CD14-positive monocyte (primary cell): Measurements from ENCODE around the gene SERTM2. TPM values are rescaled to one million over a fixed set of nuclear protein-coding genes. Genes with fewer than 3 reads are reported as not detected.

Experiments used
- DNase-seq, 3 donors: peaks; one replicate each; pipeline ENCODE4 v3.0.0-alpha.2; 2011 to 2022
- H2AFZ ChIP-seq: 2 replicates; pipeline ENCODE4 v1.6.0; 2012; ENCODE audit warnings: mild to moderate bottlenecking, low read depth, low read length, inconsistent platforms; ENCODE audit not compliant: insufficient read depth, poor library complexity, severe bottlenecking
- H3K27ac ChIP-seq, 2 donors: 1 replicate in 1 of 2; 2 replicates in 1 of 2; pipeline ENCODE4 v1.5.1; 2012 to 2013; ENCODE audit warnings: low read length in 2 of 2, control low read depth in 1 of 2, inconsistent platforms in 1 of 2, low read depth in 1 of 2, mild to moderate bottlenecking in 1 of 2
- H3K27me3 ChIP-seq, 2 donors: one replicate each; pipeline versions ENCODE4 v1.6.0 to v1.6.1; 2011 to 2013; ENCODE audit warnings: low read length in 2 of 2; ENCODE audit not compliant: control insufficient read depth in 2 of 2, insufficient read depth in 2 of 2
- H3K36me3 ChIP-seq, 2 donors: replicated peaks in 1 of 2; 1 replicate in 1 of 2; 2 replicates in 1 of 2; pipeline versions ENCODE4 v1.5.1 to v1.6.1; 2012 to 2013; ENCODE audit warnings: low read length in 2 of 2, control low read depth in 1 of 2, inconsistent platforms in 1 of 2, mild to moderate bottlenecking in 1 of 2; ENCODE audit not compliant: insufficient read depth in 2 of 2, control insufficient read depth in 1 of 2
- H3K4me1 ChIP-seq, 2 donors: 1 replicate in 1 of 2; 2 replicates in 1 of 2; pipeline versions ENCODE4 v1.5.1 to v1.6.1; 2012 to 2013; ENCODE audit warnings: low read length in 2 of 2, control low read depth in 1 of 2, inconsistent platforms in 1 of 2, mild to moderate bottlenecking in 1 of 2, moderate library complexity in 1 of 2; ENCODE audit not compliant: insufficient read depth in 2 of 2, control insufficient read depth in 1 of 2
- H3K4me2 ChIP-seq: replicated peaks from 2 replicates; pipeline ENCODE3; 2012; ENCODE audit warnings: low read length, moderate library complexity, mild to moderate bottlenecking; ENCODE audit not compliant: poor library complexity, severe bottlenecking; ENCODE audit errors: extremely low read depth
- H3K4me3 ChIP-seq, 3 experiments: fragments of 200-600 bp in 1 of 3; sonication (generic) in 1 of 3; replicated peaks in 1 of 3; 1 replicate in 2 of 3; 2 replicates in 1 of 3; pipeline ENCODE4 v1.5.1; 2011 to 2013; ENCODE audit warnings: low read length in 3 of 3, mild to moderate bottlenecking in 3 of 3, control low read depth in 2 of 3, low read depth in 2 of 3, inconsistent platforms in 1 of 3, moderate library complexity in 1 of 3
- H3K79me2 ChIP-seq: 2 replicates; pipeline ENCODE4 v1.6.0; 2012; ENCODE audit warnings: mild to moderate bottlenecking, control low read depth, inconsistent platforms, low read length, moderate library complexity; ENCODE audit not compliant: insufficient read depth
- H3K9ac ChIP-seq: 2 replicates; pipeline ENCODE4 v1.6.0; 2017; ENCODE audit warnings: low read length, mild to moderate bottlenecking; ENCODE audit not compliant: insufficient read depth, poor library complexity, severe bottlenecking
- H3K9me3 ChIP-seq, 2 donors: replicated peaks in 1 of 2; 1 replicate in 1 of 2; 2 replicates in 1 of 2; pipeline versions ENCODE4 v1.5.1 to v1.6.1; 2012 to 2013; ENCODE audit warnings: low read length in 2 of 2, control low read depth in 1 of 2; ENCODE audit not compliant: control insufficient read depth in 1 of 2, insufficient read depth in 1 of 2
- H4K20me1 ChIP-seq: 2 replicates; pipeline ENCODE4 v1.6.0; 2012; ENCODE audit warnings: mild to moderate bottlenecking, low read length, control low read depth, moderate library complexity; ENCODE audit not compliant: insufficient read depth
- H3K27ac Mint-ChIP-seq, 7 donors: one replicate each; pipeline ENCODE4 v1.8.0; 2020; ENCODE audit warnings: mild to moderate bottlenecking in 7 of 7, mixed read lengths in 7 of 7, moderate library complexity in 6 of 7, inconsistent platforms in 2 of 7
- H3K27me3 Mint-ChIP-seq, 3 donors: one replicate each; pipeline ENCODE4 v1.8.0; 2021 to 2022; ENCODE audit warnings: low read depth in 3 of 3, mild to moderate bottlenecking in 3 of 3, mixed read lengths in 3 of 3, moderate library complexity in 3 of 3, inconsistent platforms in 1 of 3
- H3K36me3 Mint-ChIP-seq, 2 donors: one replicate each; pipeline ENCODE4 v1.8.0; 2020; ENCODE audit warnings: mixed read lengths in 2 of 2, inconsistent platforms in 1 of 2, mild to moderate bottlenecking in 1 of 2
- H3K4me1 Mint-ChIP-seq: one replicate; pipeline ENCODE4 v1.8.0; 2020; ENCODE audit warnings: mild to moderate bottlenecking, mixed read lengths
- H3K4me3 Mint-ChIP-seq, 2 donors: one replicate each; pipeline ENCODE4 v1.8.0; 2020; ENCODE audit warnings: mild to moderate bottlenecking in 2 of 2, mixed read lengths in 2 of 2, moderate library complexity in 1 of 2
- H3K9me3 Mint-ChIP-seq, 7 donors: one replicate each; pipeline ENCODE4 v1.8.0; 2020 to 2022; ENCODE audit warnings: mixed read lengths in 7 of 7, mild to moderate bottlenecking in 6 of 7, moderate library complexity in 6 of 7, inconsistent platforms in 2 of 7
- CTCF ChIP-seq: fragments of 200-600 bp; IDR thresholded peaks from one replicate; pipeline ENCODE4 v1.8.0; 2022; ENCODE audit warnings: antibody characterized with exemption, mild to moderate bottlenecking
- WGBS: methylation state at CpG from one replicate; pipeline ENCODE4 v1.1.5; 2013; ENCODE audit warnings: missing lambda C conversion rate; ENCODE audit not compliant: insufficient coverage; 5-methylcytosine and 5-hydroxymethylcytosine counted together
- intact Hi-C, 2 donors: fragments of 100-400 bp; cut with micrococcal nuclease; formaldehyde crosslinking; loops; one replicate each; pipeline versions ENCODE4 v1.15.0 to v1.15.1; 2023
- polyA plus RNA-seq, 3 donors: library from polyadenylated mRNA; depleted of rRNA in 1 of 3; unstranded in 2 of 3; stranded (reverse) in 1 of 3; fragments of 300-500 nt in 2 of 3; fragments of >200 nt in 1 of 3; fragmentation: Illumina TruSeq in 2 of 3; gene quantifications; 1 replicate in 2 of 3; 2 replicates in 1 of 3; pipeline ENCODE4 v1.2.3, GENCODE V29; 2012 to 2021

The SERTM2 gene
- polyA plus RNA-seq, 3 donors = not detected

- peak overlapping the region in 1 of 2 donors; percentile 46 for H3K4me3 Mint-ChIP-seq
- H3K27ac Mint-ChIP-seq = no peak overlapping the region
- no peak overlapping the region for H3K4me2 ChIP-seq
- peaks cover 9% of the 10 kb centered on the region for H3K4me1 Mint-ChIP-seq
- no peak overlapping the region for H3K4me3 ChIP-seq
- no peak for DNase-seq
- intact Hi-C loops = no loop called here
- peaks cover 0 to 2% (median 0%) of the 10 kb centered on the region in 7 donors for H3K9me3 Mint-ChIP-seq
- no peaks in the 10 kb centered on the region for H3K9me3 ChIP-seq
- H3K27me3 Mint-ChIP-seq = peaks cover 1 to 2% (median 2%) of the 10 kb centered on the region in 3 donors
- no peak overlapping the region for H3K9ac ChIP-seq
- peaks cover 3 to 6% of the 10 kb centered on the region in 2 donors for H3K4me1 ChIP-seq
- no peak overlapping the region for H2AFZ ChIP-seq
- no peaks in the 10 kb centered on the region for H4K20me1 ChIP-seq
- H3K27me3 ChIP-seq = no peaks in the 10 kb centered on the region
- no peaks in the 10 kb centered on the region for H3K79me2 ChIP-seq
- H3K36me3 Mint-ChIP-seq = no peaks in the 10 kb centered on the region
- H3K36me3 ChIP-seq = no peaks in the 10 kb centered on the region
- WGBS = no CpG with 5 or more reads among the region's 2 CpGs
- no peak for TF ChIP-seq CTCF
- H3K27ac ChIP-seq = no peak overlapping the region
Observed at GRCh38 chrX:111503485-111503993, 7.9 kb upstream of the SERTM2 start.

- H3K27me3 Mint-ChIP-seq = peaks cover 2 to 3% (median 2%) of the 10 kb centered on the region in 3 donors
- WGBS = no CpG with 5 or more reads among the region's 6 CpGs
- intact Hi-C loops = no loop called here
- H3K79me2 ChIP-seq = no peaks in the 10 kb centered on the region
- H3K4me1 Mint-ChIP-seq = peaks cover 9% of the 10 kb centered on the region
- no peak overlapping the region for H3K4me3 ChIP-seq
- no peak for TF ChIP-seq CTCF
- no peak overlapping the region for H2AFZ ChIP-seq
- H3K9me3 ChIP-seq = no peaks in the 10 kb centered on the region
- H3K4me1 ChIP-seq = peaks cover 3 to 6% of the 10 kb centered on the region in 2 donors
- H3K4me2 ChIP-seq = peak overlapping the region; percentile 11
- peak overlapping the region in 2 of 7 donors; percentile 57 to 75 for H3K27ac Mint-ChIP-seq
- H3K36me3 ChIP-seq = no peaks in the 10 kb centered on the region
- no peak overlapping the region for H3K9ac ChIP-seq
- peak; percentile 31 to 43 (median 31) for DNase-seq
- H4K20me1 ChIP-seq = no peaks in the 10 kb centered on the region
- H3K9me3 Mint-ChIP-seq = peaks cover 0 to 2% (median 0%) of the 10 kb centered on the region in 7 donors
- no peak overlapping the region for H3K27ac ChIP-seq
- no peaks in the 10 kb centered on the region for H3K36me3 Mint-ChIP-seq
- peak overlapping the region in 1 of 2 donors; percentile 30 for H3K4me3 Mint-ChIP-seq
- no peaks in the 10 kb centered on the region for H3K27me3 ChIP-seq
Observed at GRCh38 chrX:111504941-111505340, 6.5 kb upstream of the SERTM2 start.
